GM19452 (cell line): ENCODE results near the gene MYO9B.

ENCODE experiments used
- ATAC-seq: cut with Tn5 transposase; IDR thresholded peaks from one replicate; pipeline ENCODE4 v1.9.1; 2021; ENCODE audit not compliant: unreplicated experiment

Gene MYO9B

GRCh38 chr19:17061205-17061604 is 14.4 kb upstream of the MYO9B start:
- ATAC-seq, result no peak

- ATAC-seq, result no peak
Observed at GRCh38 chr19:17061691-17062090, 13.9 kb upstream of the MYO9B start.

- ATAC-seq, result no peak
Observed at GRCh38 chr19:17063428-17063827, 12.1 kb upstream of the MYO9B start.

GRCh38 chr19:17069193-17069592 is 6.4 kb upstream of the MYO9B start:
- ATAC-seq, result no peak

GRCh38 chr19:17070421-17070820 is 5.2 kb upstream of the MYO9B start:
- ATAC-seq, result no peak

- no peak for ATAC-seq
Observed at GRCh38 chr19:17070912-17071311, 4.7 kb upstream of the MYO9B start.

GRCh38 chr19:17073869-17074633 is 1.5 kb upstream of the MYO9B start:
- no peak for ATAC-seq

GRCh38 chr19:17074634-17075034 is 943 bp upstream of the MYO9B start:
- peak; percentile 2 for ATAC-seq

GRCh38 chr19:17075864-17076542 is 426 bp downstream of the MYO9B start:
- ATAC-seq, result no peak

- no peak for ATAC-seq
Observed at GRCh38 chr19:17076543-17076991, 990 bp downstream of the MYO9B start.

GRCh38 chr19:17077447-17078028 is 2.0 kb downstream of the MYO9B start:
- no peak for ATAC-seq

GRCh38 chr19:17078036-17078919 is 2.7 kb downstream of the MYO9B start:
- ATAC-seq, result no peak

GRCh38 chr19:17078920-17079709 is 3.5 kb downstream of the MYO9B start:
- ATAC-seq, result no peak

GRCh38 chr19:17079710-17080439 is 4.3 kb downstream of the MYO9B start:
- ATAC-seq, result peak; percentile 41

GRCh38 chr19:17080440-17080801 is 4.8 kb downstream of the MYO9B start:
- no peak for ATAC-seq

GRCh38 chr19:17081672-17082630 is 6.4 kb downstream of the MYO9B start:
- no peak for ATAC-seq

GRCh38 chr19:17086120-17086519 is 10.5 kb downstream of the MYO9B start:
- no peak for ATAC-seq

GRCh38 chr19:17086834-17087233 is 11.3 kb downstream of the MYO9B start:
- no peak for ATAC-seq

GRCh38 chr19:17088552-17088951 is 13.0 kb downstream of the MYO9B start:
- no peak for ATAC-seq
